ENCODE results near the gene ITGB8.

DNA sequence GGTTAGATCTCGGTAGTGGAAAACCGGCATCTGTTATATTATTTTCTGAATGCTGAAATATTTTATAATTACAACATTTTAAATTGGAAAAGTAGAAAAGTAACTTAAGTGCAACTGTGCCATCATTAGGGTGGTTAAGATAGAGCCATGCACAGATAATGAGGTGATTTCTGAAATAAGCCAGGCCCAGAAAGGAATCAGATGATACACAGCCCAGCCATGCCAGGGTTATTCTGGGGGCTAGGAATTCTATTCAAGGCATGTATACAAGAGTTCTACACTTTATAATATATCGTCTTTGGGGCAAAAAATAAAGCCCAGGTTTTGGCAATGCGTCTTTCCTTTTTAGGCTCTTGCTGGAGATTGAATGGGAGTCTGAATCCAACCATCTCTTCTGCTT, 128.7 kb downstream of the ITGB8 start:
- TF ChIP-seq CTCF (IDR thresholded peaks at IDR 0.05; ENCODE audit: borderline replicate concordance, extremely low read depth, low read length, poor library complexity, severe bottlenecking) (no peak), EZH2 (IDR thresholded peaks at IDR 0.05; ENCODE audit: borderline replicate concordance, low read depth, low read length, severe bottlenecking) (no peak)

Measured in DND-41 (cell line).